GM23338 (cell line): Measurements from ENCODE around the gene CTRB1.

Experiments used
- CREB1 ChIP-seq: fragments of 250-450 bp; sonication (Bioruptor Pico); IDR thresholded peaks from 2 replicates; pipeline ENCODE4 v1.5.0; 2020; ENCODE audit warnings: low read depth, mild to moderate bottlenecking, moderate library complexity
- EZH2 ChIP-seq: fragments of 200-600 bp; sonication (generic); IDR thresholded peaks from one replicate; pipeline ENCODE4 v1.8.0; 2017; ENCODE audit warnings: antibody characterized with exemption, mild to moderate bottlenecking, low read depth; ENCODE audit not compliant: unreplicated experiment
- EZH2phosphoT487 ChIP-seq: fragments of 200-600 bp; sonication (generic); IDR thresholded peaks from one replicate; pipeline ENCODE4 v1.8.1; 2018; ENCODE audit warnings: antibody characterized with exemption; ENCODE audit not compliant: unreplicated experiment
- JUNB ChIP-seq: IDR thresholded peaks from one replicate; pipeline ENCODE4 v1.6.1; 2016; ENCODE audit warnings: antibody characterized with exemption; ENCODE audit not compliant: unreplicated experiment
- NANOG ChIP-seq: IDR thresholded peaks from 2 replicates; pipeline ENCODE4 v1.6.1; 2016; ENCODE audit warnings: antibody characterized with exemption, borderline replicate concordance
- POLR2AphosphoS5 ChIP-seq: IDR thresholded peaks from 2 replicates; pipeline ENCODE4 v1.6.1; 2016; ENCODE audit warnings: antibody characterized with exemption, low read depth
- ZNF331 ChIP-seq: fragments of 250-450 bp; sonication (Bioruptor Pico); IDR thresholded peaks from 2 replicates; pipeline ENCODE4 v1.5.0; 2020; ENCODE audit warnings: low read depth, mild to moderate bottlenecking, moderate library complexity
- TF ChIP-seq, protein P1 (sequence below), 2 experiments: fragments of 200-600 bp in 1 of 2; sonication (generic) in 1 of 2; conservative IDR thresholded peaks; 2 replicates each; pipeline versions ENCODE4 v1.5.1 to v1.6.1; 2016 to 2017; ENCODE audit warnings: antibody characterized with exemption in 2 of 2, low read depth in 2 of 2, mild to moderate bottlenecking in 2 of 2, moderate library complexity in 1 of 2
- TF ChIP-seq, protein P2 (sequence below): IDR thresholded peaks from one replicate; pipeline ENCODE4 v1.6.1; 2018; ENCODE audit warnings: antibody characterized with exemption; ENCODE audit not compliant: unreplicated experiment
- TF ChIP-seq, protein P3 (sequence below): IDR thresholded peaks from 2 replicates; pipeline ENCODE4 v1.6.1; 2016; ENCODE audit warnings: antibody characterized with exemption
- TF ChIP-seq, protein P4 (sequence below): fragments of 250-450 bp; sonication (Bioruptor Pico); IDR thresholded peaks from 2 replicates; pipeline ENCODE4 v1.5.0; 2020; ENCODE audit warnings: mild to moderate bottlenecking, moderate library complexity

DNA sequence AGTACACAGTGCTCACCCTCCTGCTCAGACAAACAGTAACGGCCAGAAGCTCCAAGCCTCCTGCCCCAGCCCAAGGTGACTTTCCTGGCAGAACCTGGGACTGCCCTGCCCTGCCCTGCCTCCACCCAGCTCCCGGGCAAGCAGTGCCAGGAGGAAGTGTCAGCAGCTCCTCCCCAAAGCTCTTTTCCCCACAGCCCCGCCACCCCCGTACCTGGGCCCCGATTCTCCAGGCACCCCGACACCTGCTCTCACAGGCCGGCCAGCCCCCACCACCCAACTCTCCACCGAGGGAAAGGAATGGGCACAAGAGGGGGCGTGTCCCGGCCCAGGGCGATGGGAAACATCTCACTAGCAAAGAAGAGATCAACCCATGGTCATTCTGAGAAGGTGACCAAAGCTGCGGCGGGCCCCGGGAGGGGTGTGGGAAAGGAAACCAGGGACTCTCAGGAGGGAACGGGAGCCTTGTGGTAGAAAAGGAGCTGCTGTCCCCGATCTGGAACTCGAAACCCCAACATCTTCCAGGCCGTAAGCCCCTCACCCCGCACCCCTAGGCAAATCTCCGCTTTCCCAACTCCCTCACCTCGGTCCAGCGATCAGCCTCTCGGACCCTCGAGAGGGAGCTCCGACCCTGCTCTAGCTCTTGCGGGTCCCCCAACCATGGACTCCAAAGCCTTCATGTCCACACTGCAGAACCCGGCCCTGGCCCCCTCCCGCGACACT, 31.5 kb downstream of the CTRB1 start:
- TF ChIP-seq EZH2phosphoT487 (no peak), NANOG (no peak), EZH2 (no peak), CREB1 (CRISPR knock-in tag) (no peak), JUNB (no peak), POLR2AphosphoS5 (no peak), ZNF331 (CRISPR knock-in tag) (no peak)
- TF ChIP-seq, protein P1, sequence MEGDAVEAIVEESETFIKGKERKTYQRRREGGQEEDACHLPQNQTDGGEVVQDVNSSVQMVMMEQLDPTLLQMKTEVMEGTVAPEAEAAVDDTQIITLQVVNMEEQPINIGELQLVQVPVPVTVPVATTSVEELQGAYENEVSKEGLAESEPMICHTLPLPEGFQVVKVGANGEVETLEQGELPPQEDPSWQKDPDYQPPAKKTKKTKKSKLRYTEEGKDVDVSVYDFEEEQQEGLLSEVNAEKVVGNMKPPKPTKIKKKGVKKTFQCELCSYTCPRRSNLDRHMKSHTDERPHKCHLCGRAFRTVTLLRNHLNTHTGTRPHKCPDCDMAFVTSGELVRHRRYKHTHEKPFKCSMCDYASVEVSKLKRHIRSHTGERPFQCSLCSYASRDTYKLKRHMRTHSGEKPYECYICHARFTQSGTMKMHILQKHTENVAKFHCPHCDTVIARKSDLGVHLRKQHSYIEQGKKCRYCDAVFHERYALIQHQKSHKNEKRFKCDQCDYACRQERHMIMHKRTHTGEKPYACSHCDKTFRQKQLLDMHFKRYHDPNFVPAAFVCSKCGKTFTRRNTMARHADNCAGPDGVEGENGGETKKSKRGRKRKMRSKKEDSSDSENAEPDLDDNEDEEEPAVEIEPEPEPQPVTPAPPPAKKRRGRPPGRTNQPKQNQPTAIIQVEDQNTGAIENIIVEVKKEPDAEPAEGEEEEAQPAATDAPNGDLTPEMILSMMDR (conservative IDR thresholded peaks at IDR 0.05; ENCODE audit: low read depth in 2 of 2): no peak
- TF ChIP-seq, protein P2, sequence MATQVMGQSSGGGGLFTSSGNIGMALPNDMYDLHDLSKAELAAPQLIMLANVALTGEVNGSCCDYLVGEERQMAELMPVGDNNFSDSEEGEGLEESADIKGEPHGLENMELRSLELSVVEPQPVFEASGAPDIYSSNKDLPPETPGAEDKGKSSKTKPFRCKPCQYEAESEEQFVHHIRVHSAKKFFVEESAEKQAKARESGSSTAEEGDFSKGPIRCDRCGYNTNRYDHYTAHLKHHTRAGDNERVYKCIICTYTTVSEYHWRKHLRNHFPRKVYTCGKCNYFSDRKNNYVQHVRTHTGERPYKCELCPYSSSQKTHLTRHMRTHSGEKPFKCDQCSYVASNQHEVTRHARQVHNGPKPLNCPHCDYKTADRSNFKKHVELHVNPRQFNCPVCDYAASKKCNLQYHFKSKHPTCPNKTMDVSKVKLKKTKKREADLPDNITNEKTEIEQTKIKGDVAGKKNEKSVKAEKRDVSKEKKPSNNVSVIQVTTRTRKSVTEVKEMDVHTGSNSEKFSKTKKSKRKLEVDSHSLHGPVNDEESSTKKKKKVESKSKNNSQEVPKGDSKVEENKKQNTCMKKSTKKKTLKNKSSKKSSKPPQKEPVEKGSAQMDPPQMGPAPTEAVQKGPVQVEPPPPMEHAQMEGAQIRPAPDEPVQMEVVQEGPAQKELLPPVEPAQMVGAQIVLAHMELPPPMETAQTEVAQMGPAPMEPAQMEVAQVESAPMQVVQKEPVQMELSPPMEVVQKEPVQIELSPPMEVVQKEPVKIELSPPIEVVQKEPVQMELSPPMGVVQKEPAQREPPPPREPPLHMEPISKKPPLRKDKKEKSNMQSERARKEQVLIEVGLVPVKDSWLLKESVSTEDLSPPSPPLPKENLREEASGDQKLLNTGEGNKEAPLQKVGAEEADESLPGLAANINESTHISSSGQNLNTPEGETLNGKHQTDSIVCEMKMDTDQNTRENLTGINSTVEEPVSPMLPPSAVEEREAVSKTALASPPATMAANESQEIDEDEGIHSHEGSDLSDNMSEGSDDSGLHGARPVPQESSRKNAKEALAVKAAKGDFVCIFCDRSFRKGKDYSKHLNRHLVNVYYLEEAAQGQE: no peak
- TF ChIP-seq, protein P3, sequence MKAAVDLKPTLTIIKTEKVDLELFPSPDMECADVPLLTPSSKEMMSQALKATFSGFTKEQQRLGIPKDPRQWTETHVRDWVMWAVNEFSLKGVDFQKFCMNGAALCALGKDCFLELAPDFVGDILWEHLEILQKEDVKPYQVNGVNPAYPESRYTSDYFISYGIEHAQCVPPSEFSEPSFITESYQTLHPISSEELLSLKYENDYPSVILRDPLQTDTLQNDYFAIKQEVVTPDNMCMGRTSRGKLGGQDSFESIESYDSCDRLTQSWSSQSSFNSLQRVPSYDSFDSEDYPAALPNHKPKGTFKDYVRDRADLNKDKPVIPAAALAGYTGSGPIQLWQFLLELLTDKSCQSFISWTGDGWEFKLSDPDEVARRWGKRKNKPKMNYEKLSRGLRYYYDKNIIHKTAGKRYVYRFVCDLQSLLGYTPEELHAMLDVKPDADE: no peak
- TF ChIP-seq, protein P4, sequence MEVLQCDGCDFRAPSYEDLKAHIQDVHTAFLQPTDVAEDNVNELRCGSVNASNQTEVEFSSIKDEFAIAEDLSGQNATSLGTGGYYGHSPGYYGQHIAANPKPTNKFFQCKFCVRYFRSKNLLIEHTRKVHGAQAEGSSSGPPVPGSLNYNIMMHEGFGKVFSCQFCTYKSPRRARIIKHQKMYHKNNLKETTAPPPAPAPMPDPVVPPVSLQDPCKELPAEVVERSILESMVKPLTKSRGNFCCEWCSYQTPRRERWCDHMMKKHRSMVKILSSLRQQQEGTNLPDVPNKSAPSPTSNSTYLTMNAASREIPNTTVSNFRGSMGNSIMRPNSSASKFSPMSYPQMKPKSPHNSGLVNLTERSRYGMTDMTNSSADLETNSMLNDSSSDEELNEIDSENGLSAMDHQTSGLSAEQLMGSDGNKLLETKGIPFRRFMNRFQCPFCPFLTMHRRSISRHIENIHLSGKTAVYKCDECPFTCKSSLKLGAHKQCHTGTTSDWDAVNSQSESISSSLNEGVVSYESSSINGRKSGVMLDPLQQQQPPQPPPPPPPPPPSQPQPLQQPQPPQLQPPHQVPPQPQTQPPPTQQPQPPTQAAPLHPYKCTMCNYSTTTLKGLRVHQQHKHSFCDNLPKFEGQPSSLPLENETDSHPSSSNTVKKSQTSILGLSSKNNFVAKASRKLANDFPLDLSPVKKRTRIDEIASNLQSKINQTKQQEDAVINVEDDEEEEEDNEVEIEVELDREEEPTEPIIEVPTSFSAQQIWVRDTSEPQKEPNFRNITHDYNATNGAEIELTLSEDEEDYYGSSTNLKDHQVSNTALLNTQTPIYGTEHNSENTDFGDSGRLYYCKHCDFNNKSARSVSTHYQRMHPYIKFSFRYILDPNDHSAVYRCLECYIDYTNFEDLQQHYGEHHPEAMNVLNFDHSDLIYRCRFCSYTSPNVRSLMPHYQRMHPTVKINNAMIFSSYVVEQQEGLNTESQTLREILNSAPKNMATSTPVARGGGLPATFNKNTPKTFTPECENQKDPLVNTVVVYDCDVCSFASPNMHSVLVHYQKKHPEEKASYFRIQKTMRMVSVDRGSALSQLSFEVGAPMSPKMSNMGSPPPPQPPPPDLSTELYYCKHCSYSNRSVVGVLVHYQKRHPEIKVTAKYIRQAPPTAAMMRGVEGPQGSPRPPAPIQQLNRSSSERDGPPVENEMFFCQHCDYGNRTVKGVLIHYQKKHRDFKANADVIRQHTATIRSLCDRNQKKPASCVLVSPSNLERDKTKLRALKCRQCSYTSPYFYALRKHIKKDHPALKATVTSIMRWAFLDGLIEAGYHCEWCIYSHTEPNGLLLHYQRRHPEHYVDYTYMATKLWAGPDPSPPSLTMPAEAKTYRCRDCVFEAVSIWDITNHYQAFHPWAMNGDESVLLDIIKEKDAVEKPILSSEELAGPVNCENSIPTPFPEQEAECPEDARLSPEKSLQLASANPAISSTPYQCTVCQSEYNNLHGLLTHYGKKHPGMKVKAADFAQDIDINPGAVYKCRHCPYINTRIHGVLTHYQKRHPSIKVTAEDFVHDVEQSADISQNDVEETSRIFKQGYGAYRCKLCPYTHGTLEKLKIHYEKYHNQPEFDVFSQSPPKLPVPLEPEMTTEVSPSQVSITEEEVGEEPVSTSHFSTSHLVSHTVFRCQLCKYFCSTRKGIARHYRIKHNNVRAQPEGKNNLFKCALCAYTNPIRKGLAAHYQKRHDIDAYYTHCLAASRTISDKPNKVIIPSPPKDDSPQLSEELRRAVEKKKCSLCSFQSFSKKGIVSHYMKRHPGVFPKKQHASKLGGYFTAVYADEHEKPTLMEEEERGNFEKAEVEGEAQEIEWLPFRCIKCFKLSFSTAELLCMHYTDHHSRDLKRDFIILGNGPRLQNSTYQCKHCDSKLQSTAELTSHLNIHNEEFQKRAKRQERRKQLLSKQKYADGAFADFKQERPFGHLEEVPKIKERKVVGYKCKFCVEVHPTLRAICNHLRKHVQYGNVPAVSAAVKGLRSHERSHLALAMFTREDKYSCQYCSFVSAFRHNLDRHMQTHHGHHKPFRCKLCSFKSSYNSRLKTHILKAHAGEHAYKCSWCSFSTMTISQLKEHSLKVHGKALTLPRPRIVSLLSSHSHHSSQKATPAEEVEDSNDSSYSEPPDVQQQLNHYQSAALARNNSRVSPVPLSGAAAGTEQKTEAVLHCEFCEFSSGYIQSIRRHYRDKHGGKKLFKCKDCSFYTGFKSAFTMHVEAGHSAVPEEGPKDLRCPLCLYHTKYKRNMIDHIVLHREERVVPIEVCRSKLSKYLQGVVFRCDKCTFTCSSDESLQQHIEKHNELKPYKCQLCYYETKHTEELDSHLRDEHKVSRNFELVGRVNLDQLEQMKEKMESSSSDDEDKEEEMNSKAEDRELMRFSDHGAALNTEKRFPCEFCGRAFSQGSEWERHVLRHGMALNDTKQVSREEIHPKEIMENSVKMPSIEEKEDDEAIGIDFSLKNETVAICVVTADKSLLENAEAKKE (CRISPR knock-in tag): no peak
